Tibial nerve (tissue), 4 donors: ENCODE measurements around the gene VEGFC.

ENCODE experiments used
- CTCF ChIP-seq, 5 experiments: fragments of 200-600 bp in 3 of 5; fragments of 450-650 bp in 2 of 5; sonication (generic) in 3 of 5; IDR thresholded peaks; one replicate each; pipeline ENCODE4 v1.5.1; 2016 to 2019; ENCODE audit warnings: antibody characterized with exemption in 5 of 5, mild to moderate bottlenecking in 3 of 5, moderate library complexity in 2 of 5
- EP300 ChIP-seq, 2 donors: sonication (generic); formaldehyde crosslinking; IDR thresholded peaks; one replicate each; pipeline ENCODE4 v1.6.1; 2017; ENCODE audit warnings: antibody characterized with exemption in 2 of 2, mild to moderate bottlenecking in 1 of 2
- POLR2A ChIP-seq, 2 donors: fragments of 450-650 bp; IDR thresholded peaks; one replicate each; pipeline ENCODE4 v1.6.1; 2017; ENCODE audit warnings: antibody characterized with exemption in 2 of 2, mild to moderate bottlenecking in 2 of 2, moderate library complexity in 2 of 2

DNA sequence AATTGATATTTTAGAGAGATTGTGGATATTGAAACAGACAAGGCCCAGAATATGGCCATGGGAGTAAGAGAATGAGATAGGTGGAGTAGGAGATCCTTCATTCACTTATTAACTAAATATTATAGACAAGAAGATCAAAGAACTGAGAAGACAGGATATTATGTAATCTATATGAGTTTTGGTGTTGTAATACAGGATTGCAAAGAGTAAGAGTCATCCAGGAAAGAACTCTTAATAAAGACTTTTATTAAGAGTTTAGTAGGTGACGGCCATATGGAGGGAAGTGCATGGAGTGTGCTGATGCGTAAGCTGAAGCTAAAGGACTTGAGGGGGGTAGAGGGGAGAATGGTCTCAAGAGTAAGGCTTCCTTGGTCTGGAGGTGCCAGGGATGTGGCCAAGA, 153.7 kb downstream of the VEGFC start:
- no peak for TF ChIP-seq CTCF (IDR thresholded peaks at IDR 0.05)
- no peak for TF ChIP-seq POLR2A (IDR thresholded peaks at IDR 0.05)
- no peak for TF ChIP-seq EP300 (IDR thresholded peaks at IDR 0.05)
